Measurements from ENCODE around the gene SCUBE1. TPM values are rescaled to one million over a fixed set of nuclear protein-coding genes. Genes with fewer than 3 reads are reported as not detected.

Gene SCUBE1
- total and polyA plus RNA-seq, 3 donors from 2014 or later: 11.0 to 28.9 (median 23.5) TPM

GRCh38 chr22:43182118-43182517, 161.1 kb downstream of the SCUBE1 start:
- Histone ChIP-seq H3K27ac (no peak overlapping the region), H3K4me3 (no peak overlapping the region), H3K4me1 (peaks cover 32% of the 10 kb centered on the region), H3K9me3 (no peaks in the 10 kb centered on the region), H3K36me3 (ENCODE audit: low read depth, missing control alignments) (no peaks in the 10 kb centered on the region), H3K27me3 (no peaks in the 10 kb centered on the region)
- DNase-seq: no peak
- intact Hi-C loops (cut with DNase I; ENCODE audit: low total_unique reads): no loop called here
- TF ChIP-seq CTCF (IDR thresholded peaks at IDR 0.05) (no peak), POLR2A (IDR thresholded peaks at IDR 0.05) (no peak)
- WGBS, 2 donors: 92 to 94% methylated on average over 8 to 10 of the region's 10 CpGs

GRCh38 chr22:43181321-43182076, 161.7 kb downstream of the SCUBE1 start:
- Histone ChIP-seq H3K9me3 (no peaks in the 10 kb centered on the region), H3K27ac (peak overlapping the region in 1 of 2 donors; percentile 11), H3K4me3 (no peak overlapping the region), H3K36me3 (ENCODE audit: low read depth, missing control alignments) (no peaks in the 10 kb centered on the region), H3K27me3 (no peaks in the 10 kb centered on the region), H3K4me1 (peaks cover 32% of the 10 kb centered on the region)
- intact Hi-C loops (cut with DNase I; ENCODE audit: low total_unique reads): no loop called here
- 76 to 80% methylated on average over 8 to 13 of the region's 13 CpGs for WGBS, 2 donors
- peak; percentile 56 for DNase-seq
- TF ChIP-seq CTCF (IDR thresholded peaks at IDR 0.05) (no peak), POLR2A (IDR thresholded peaks at IDR 0.05) (no peak)

GRCh38 chr22:43180670-43181069, 162.5 kb downstream of the SCUBE1 start:
- Histone ChIP-seq H3K36me3 (ENCODE audit: low read depth, missing control alignments) (no peaks in the 10 kb centered on the region), H3K9me3 (no peaks in the 10 kb centered on the region), H3K27me3 (no peaks in the 10 kb centered on the region), H3K4me3 (no peak overlapping the region), H3K4me1 (peaks cover 27% of the 10 kb centered on the region), H3K27ac (peak overlapping the region in 1 of 2 donors; percentile 11)
- DNase-seq: no peak
- WGBS, 2 donors: 94 to 97% methylated on average over 13 to 15 of the region's 15 CpGs
- intact Hi-C loops (cut with DNase I; ENCODE audit: low total_unique reads): no loop called here
- TF ChIP-seq CTCF (IDR thresholded peaks at IDR 0.05): no peak
- TF ChIP-seq POLR2A (IDR thresholded peaks at IDR 0.05): no peak

GRCh38 chr22:43179911-43180195, 163.3 kb downstream of the SCUBE1 start:
- TF ChIP-seq CTCF (IDR thresholded peaks at IDR 0.05) (no peak), POLR2A (IDR thresholded peaks at IDR 0.05) (no peak)
- whole genome bisulfite sequencing, 2 donors: 94 to 98% methylated on average over 12 to 15 of the region's 15 CpGs
- no peaks in the 10 kb centered on the region for H3K9me3 ChIP-seq
- no peaks in the 10 kb centered on the region for H3K36me3 ChIP-seq (ENCODE audit: low read depth, missing control alignments)
- no peak for DNase-seq
- H3K27me3 ChIP-seq: no peaks in the 10 kb centered on the region
- no peak overlapping the region for H3K4me3 ChIP-seq
- intact Hi-C loops (cut with DNase I; ENCODE audit: low total_unique reads): no loop called here
- peaks cover 22% of the 10 kb centered on the region for H3K4me1 ChIP-seq
- H3K27ac ChIP-seq: no peak overlapping the region
